Thyroid gland (tissue), 4 donors: ENCODE data around the gene OIP5. TPM values are rescaled to one million over a fixed set of nuclear protein-coding genes. Genes with fewer than 3 reads are reported as not detected.
"Not testable (repeated sequence)": the region's sequence is repeated elsewhere in the genome, so short reads cannot be mapped to it uniquely, and the experiment has no call there.

Experiments
- DNase-seq, 2 donors: peaks; one replicate each; pipeline ENCODE4 v3.0.0-alpha.2; 2019
- H3K27ac ChIP-seq, 3 donors: fragments of 200-600 bp; sonication (generic); 1 replicate in 2 of 3; 2 replicates in 1 of 3; pipeline ENCODE4 v1.5.1; 2016 to 2019; ENCODE audit warnings: mild to moderate bottlenecking in 1 of 3, moderate library complexity in 1 of 3
- H3K27me3 ChIP-seq: fragments of 200-600 bp; sonication (generic); one replicate; pipeline ENCODE4 v1.5.1; 2019
- H3K36me3 ChIP-seq, 2 donors: fragments of 200-600 bp; sonication (generic); one replicate each; pipeline ENCODE4 v1.5.1; 2016 to 2019
- H3K4me1 ChIP-seq, 2 donors: fragments of 200-600 bp; sonication (generic); one replicate each; pipeline ENCODE4 v1.5.1; 2017 to 2019
- H3K4me3 ChIP-seq, 3 donors: fragments of 200-600 bp; sonication (generic); replicated peaks in 1 of 3; 1 replicate in 2 of 3; 2 replicates in 1 of 3; pipeline ENCODE4 v1.5.1; 2016; ENCODE audit warnings: mild to moderate bottlenecking in 1 of 3
- H3K9me3 ChIP-seq: fragments of 200-600 bp; sonication (generic); one replicate; pipeline ENCODE4 v1.5.1; 2017
- POLR2A ChIP-seq, 2 donors: fragments of 450-650 bp; IDR thresholded peaks; one replicate each; pipeline ENCODE4 v1.6.1; 2017; ENCODE audit warnings: antibody characterized with exemption in 2 of 2, mild to moderate bottlenecking in 2 of 2, moderate library complexity in 1 of 2
- WGBS, 2 donors: methylation state at CpG; one replicate each; pipeline ENCODE4 v1.1.5; 2017; 5-methylcytosine and 5-hydroxymethylcytosine counted together
- intact Hi-C: fragments of 100-400 bp; cut with DNase I; formaldehyde crosslinking; loops from one replicate; pipeline ENCODE4 v1.15.1; 2023
- total RNA-seq, 4 donors: library from RNA; depleted of rRNA; stranded (reverse); fragments of >200 nt; gene quantifications; one replicate each; pipeline ENCODE4 v1.2.3, GENCODE V29; 2016
- TF ChIP-seq, protein P1 (sequence below), 6 experiments: fragments of 200-600 bp in 3 of 6; fragments of 450-650 bp in 3 of 6; sonication (generic) in 3 of 6; IDR thresholded peaks; one replicate each; pipeline ENCODE4 v1.5.1; 2016 to 2019; ENCODE audit warnings: antibody characterized with exemption in 6 of 6, mild to moderate bottlenecking in 2 of 6, inconsistent platforms in 1 of 6, moderate library complexity in 1 of 6

The OIP5 gene
- total RNA-seq, 4 donors from 2014 or later, result 0.78 to 1.6 TPM; not detected in 2

GRCh38 chr15:41333026-41333562 lies 703 bp upstream of the OIP5 start:
- Histone ChIP-seq H3K27ac (no peak overlapping the region), H3K27me3 (no peaks in the 10 kb centered on the region), H3K4me3 (peak overlapping the region; percentile 27 to 89 (median 42)), H3K36me3 (no peaks in the 10 kb centered on the region), H3K4me1 (peaks cover 6 to 17% of the 10 kb centered on the region in 2 donors), H3K9me3 (no peaks in the 10 kb centered on the region)
- DNase-seq, result no peak
- TF ChIP-seq POLR2A (IDR thresholded peaks at IDR 0.05), result no peak
- TF ChIP-seq, protein P1, sequence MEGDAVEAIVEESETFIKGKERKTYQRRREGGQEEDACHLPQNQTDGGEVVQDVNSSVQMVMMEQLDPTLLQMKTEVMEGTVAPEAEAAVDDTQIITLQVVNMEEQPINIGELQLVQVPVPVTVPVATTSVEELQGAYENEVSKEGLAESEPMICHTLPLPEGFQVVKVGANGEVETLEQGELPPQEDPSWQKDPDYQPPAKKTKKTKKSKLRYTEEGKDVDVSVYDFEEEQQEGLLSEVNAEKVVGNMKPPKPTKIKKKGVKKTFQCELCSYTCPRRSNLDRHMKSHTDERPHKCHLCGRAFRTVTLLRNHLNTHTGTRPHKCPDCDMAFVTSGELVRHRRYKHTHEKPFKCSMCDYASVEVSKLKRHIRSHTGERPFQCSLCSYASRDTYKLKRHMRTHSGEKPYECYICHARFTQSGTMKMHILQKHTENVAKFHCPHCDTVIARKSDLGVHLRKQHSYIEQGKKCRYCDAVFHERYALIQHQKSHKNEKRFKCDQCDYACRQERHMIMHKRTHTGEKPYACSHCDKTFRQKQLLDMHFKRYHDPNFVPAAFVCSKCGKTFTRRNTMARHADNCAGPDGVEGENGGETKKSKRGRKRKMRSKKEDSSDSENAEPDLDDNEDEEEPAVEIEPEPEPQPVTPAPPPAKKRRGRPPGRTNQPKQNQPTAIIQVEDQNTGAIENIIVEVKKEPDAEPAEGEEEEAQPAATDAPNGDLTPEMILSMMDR (IDR thresholded peaks at IDR 0.05), result no peak
- 1 to 2% methylated on average over 10 to 26 of the region's 26 CpGs for WGBS, 2 donors
- intact Hi-C loops, result loop anchor here (5.0 to 10.0 kb wide), 2 partner anchors 46 to 98 kb away; partner anchors contain the start of genes CHP1 and EXD1

- intact Hi-C loops, result loop anchor here (5.0 to 10.0 kb wide), 2 partner anchors 45 to 97 kb away; partner anchors contain the start of genes CHP1 and EXD1
- H3K9me3 ChIP-seq, result no peaks in the 10 kb centered on the region
Observed at GRCh38 chr15:41331833-41332193, 578 bp downstream of the OIP5 start.

DNA sequence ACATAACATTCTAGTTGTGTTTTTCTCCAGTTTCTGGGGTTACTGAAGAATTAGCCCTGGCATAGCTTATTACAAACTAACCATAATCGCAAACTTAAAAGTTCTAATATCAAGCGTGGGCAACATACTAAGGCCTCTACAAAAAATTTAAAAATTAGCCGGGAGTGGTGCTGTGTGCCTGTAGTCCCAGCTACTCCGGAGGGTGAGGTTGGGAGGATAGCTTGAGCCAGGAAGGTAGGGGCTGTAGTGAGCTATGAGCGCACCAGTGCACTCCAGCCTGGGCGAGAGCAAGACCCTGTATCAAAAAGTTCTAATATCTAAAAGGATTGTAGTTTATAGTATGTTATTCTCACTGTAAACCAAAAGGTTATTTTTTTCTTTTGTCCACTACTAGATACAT lies 1.1 kb downstream of the OIP5 start:
- no peak for DNase-seq
- H3K4me3 ChIP-seq, result no peak overlapping the region
- WGBS, 2 donors, result 64 to 67% methylated on average over 6 of the region's 6 CpGs
- TF ChIP-seq, protein P1 (IDR thresholded peaks at IDR 0.05), result no peak
- TF ChIP-seq POLR2A (IDR thresholded peaks at IDR 0.05), result no peak
- H3K9me3 ChIP-seq, result no peaks in the 10 kb centered on the region
- H3K4me1 ChIP-seq, result peaks cover 6 to 17% of the 10 kb centered on the region in 2 donors
- H3K27ac ChIP-seq, result no peak overlapping the region
- H3K36me3 ChIP-seq, result no peaks in the 10 kb centered on the region
- intact Hi-C loops, result loop anchor here (5.0 to 10.0 kb wide), 2 partner anchors 44 to 96 kb away; partner anchors contain the start of genes CHP1 and EXD1
- H3K27me3 ChIP-seq, result no peaks in the 10 kb centered on the region

More at GRCh38 chr15:41331833-41332193, 578 bp downstream of the OIP5 start:
- peak overlapping the region; percentile 38 to 89 (median 41) for H3K4me3 ChIP-seq
- peaks cover 6 to 17% of the 10 kb centered on the region in 2 donors for H3K4me1 ChIP-seq
- no peak for TF ChIP-seq POLR2A (IDR thresholded peaks at IDR 0.05)
- TF ChIP-seq, protein P1 (IDR thresholded peaks at IDR 0.05), result peak in 4 of 6 experiments; percentile 50 to 74 (median 72)
- no peak overlapping the region for H3K27ac ChIP-seq
- DNase-seq, result peak in 1 of 2 donors; percentile 76
- no peaks in the 10 kb centered on the region for H3K36me3 ChIP-seq
- 2% methylated on average over 14 of the region's 14 CpGs for WGBS, 2 donors
- H3K27me3 ChIP-seq, result no peaks in the 10 kb centered on the region

DNA sequence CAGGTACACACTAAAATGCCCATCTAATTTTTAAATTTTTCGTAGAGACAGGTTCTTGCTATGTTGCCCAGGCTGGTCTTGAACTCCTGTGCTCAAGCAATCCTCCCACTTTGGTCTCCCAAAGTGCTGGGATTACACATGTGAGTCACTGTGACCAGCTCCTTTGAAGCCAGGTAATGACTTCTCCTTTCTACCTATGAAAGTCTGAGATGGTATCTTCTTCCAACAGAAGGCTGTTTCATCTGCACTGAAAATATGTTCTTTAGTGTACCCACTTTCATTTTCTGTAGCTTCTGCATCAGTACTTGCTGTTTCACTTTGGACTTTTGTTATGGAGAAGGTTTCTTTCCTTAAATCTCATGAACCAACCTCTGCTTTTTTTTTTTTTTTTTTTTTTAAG lies 8.8 kb downstream of the OIP5 start:
- intact Hi-C loops, result no loop called here
- TF ChIP-seq POLR2A (IDR thresholded peaks at IDR 0.05), result no peak
- TF ChIP-seq, protein P1 (IDR thresholded peaks at IDR 0.05), result no peak
- Histone ChIP-seq H3K27ac (no peak overlapping the region), H3K9me3 (no peaks in the 10 kb centered on the region), H3K27me3 (no peaks in the 10 kb centered on the region), H3K4me1 (no peaks in the 10 kb centered on the region), H3K4me3 (no peak overlapping the region), H3K36me3 (no peaks in the 10 kb centered on the region)
- no peak for DNase-seq
- 96 to 100% methylated on average over 1 of the region's 1 CpG for WGBS, 2 donors

- intact Hi-C loops, DNase-seq: not testable (repeated sequence)
Observed at GRCh38 chr15:41320805-41321330, 11.5 kb downstream of the OIP5 start.

More at GRCh38 chr15:41320805-41321330, 11.5 kb downstream of the OIP5 start:
- not testable (repeated sequence) for H3K27ac ChIP-seq, H3K4me3 ChIP-seq, H3K4me1 ChIP-seq, H3K36me3 ChIP-seq, H3K27me3 ChIP-seq, H3K9me3 ChIP-seq
- WGBS, 2 donors, result 97 to 100% methylated on average over 3 to 11 of the region's 39 CpGs
